Measurements from ENCODE around the gene BCAS3.

The BCAS3 gene

DNA sequence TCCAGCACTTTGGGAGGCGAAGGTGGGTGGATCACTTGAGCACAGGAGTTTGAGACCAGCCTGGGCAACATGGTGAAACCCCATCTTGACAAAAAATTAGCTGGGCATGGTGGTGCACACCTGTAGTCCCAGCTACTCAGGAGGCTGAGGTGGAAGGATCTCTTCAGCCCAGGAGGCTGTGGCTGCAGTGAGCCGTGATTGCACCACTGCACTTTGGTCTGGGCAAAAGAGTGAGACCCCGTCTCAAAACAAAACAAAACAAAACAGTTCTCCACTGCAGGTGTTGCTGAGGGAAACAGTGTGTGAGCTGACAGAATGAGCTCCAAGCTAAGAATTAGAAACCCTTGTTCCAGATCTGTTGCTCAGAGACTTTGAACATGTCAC, 686.8 kb downstream of the BCAS3 start:
- TF ChIP-seq, protein P1, sequence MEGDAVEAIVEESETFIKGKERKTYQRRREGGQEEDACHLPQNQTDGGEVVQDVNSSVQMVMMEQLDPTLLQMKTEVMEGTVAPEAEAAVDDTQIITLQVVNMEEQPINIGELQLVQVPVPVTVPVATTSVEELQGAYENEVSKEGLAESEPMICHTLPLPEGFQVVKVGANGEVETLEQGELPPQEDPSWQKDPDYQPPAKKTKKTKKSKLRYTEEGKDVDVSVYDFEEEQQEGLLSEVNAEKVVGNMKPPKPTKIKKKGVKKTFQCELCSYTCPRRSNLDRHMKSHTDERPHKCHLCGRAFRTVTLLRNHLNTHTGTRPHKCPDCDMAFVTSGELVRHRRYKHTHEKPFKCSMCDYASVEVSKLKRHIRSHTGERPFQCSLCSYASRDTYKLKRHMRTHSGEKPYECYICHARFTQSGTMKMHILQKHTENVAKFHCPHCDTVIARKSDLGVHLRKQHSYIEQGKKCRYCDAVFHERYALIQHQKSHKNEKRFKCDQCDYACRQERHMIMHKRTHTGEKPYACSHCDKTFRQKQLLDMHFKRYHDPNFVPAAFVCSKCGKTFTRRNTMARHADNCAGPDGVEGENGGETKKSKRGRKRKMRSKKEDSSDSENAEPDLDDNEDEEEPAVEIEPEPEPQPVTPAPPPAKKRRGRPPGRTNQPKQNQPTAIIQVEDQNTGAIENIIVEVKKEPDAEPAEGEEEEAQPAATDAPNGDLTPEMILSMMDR (IDR thresholded peaks at IDR 0.05; ENCODE audit: low read depth, low read length, missing control alignments): no peak
- Histone ChIP-seq H3K36me3 (replicated peaks) (no peaks in the 10 kb centered on the region), H3K27ac (no peak overlapping the region), H3K27me3 (replicated peaks) (no peaks in the 10 kb centered on the region), H3K4me3 (ENCODE audit: low read depth, low read length) (no peak overlapping the region)
- no peak for DNase-seq
- in situ Hi-C loops (cut with HindIII; ENCODE audit: low pct_ligation_motif_present, low sequenced_read_pairs): no loop called here

DNA sequence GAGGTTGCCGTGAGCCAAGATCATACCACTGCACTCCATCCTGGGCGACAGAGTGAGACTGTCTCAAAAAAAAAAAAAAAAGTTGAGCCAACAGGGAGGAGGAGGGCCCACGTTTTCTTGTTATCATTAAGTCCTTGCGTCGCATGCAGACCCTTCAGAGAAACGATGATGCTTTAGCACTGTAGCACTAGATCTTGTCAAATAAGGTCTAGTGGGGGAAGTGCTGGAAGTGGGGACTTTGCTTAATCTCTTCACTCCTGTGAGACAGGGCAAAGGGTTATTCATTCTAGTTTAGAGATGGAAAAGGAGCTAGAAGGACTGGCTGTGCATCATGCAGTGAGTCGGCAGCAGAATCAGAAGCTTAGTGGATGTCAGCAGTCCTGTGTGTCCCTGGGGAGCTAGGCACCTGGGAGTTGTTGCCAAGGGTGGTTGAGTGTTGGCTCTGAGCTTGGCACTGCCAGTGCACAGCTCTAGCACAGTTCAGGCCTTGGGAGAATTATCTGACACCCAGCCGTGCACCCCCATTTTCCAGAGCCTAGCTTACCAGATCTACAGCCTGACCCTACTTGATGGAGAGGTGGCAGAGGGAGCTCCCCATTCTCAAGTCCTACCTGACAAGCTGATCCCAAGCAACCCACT, 688.5 kb downstream of the BCAS3 start:
- no peaks in the 10 kb centered on the region for H3K36me3 ChIP-seq (replicated peaks)
- H3K27ac ChIP-seq: no peak overlapping the region
- in situ Hi-C loops (cut with HindIII; ENCODE audit: low pct_ligation_motif_present, low sequenced_read_pairs): no loop called here
- no peak overlapping the region for H3K4me3 ChIP-seq (ENCODE audit: low read depth, low read length)
- TF ChIP-seq, protein P1 (IDR thresholded peaks at IDR 0.05; ENCODE audit: low read depth, low read length, missing control alignments): no peak
- DNase-seq: no peak
- H3K27me3 ChIP-seq (replicated peaks): no peaks in the 10 kb centered on the region

DNA sequence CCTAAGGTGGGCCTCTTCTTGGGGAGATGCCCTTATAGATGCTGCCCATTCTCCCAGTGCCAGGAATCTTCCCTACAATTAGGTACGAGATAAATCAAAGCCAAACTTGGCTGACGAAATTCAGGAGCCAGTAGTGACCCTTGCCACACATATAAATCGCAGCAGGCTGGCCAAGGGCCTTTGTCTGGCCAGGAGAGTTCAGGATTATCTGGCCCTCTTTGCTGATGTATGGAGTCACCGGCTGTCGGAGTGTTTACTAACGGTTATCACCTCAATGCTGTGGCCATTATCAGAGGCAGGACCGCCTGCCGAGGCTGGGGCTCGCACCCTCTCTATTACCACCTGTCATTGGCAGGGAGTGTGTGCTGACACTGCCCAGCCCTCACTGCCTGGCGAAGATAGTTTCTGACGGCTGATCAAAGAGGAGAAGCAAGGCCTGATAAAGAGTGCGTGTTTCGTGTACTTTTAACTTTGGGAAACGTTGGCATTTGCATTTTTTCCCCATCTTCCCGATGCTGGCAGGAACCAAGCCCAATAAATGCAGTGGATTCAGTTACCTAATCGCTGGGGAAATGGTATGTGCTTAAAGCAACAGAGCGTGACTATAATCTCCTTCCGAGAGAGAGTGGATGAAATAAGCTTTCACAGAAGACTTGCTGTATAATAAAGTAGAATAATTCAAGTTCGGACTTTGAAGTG, 689.2 kb downstream of the BCAS3 start:
- DNase-seq: no peak
- Histone ChIP-seq H3K27ac (no peak overlapping the region), H3K4me3 (ENCODE audit: low read depth, low read length) (no peak overlapping the region), H3K36me3 (replicated peaks) (no peaks in the 10 kb centered on the region), H3K27me3 (replicated peaks) (no peaks in the 10 kb centered on the region)
- in situ Hi-C loops (cut with HindIII; ENCODE audit: low pct_ligation_motif_present, low sequenced_read_pairs): no loop called here
- TF ChIP-seq, protein P1 (IDR thresholded peaks at IDR 0.05; ENCODE audit: low read depth, low read length, missing control alignments): no peak

DNA sequence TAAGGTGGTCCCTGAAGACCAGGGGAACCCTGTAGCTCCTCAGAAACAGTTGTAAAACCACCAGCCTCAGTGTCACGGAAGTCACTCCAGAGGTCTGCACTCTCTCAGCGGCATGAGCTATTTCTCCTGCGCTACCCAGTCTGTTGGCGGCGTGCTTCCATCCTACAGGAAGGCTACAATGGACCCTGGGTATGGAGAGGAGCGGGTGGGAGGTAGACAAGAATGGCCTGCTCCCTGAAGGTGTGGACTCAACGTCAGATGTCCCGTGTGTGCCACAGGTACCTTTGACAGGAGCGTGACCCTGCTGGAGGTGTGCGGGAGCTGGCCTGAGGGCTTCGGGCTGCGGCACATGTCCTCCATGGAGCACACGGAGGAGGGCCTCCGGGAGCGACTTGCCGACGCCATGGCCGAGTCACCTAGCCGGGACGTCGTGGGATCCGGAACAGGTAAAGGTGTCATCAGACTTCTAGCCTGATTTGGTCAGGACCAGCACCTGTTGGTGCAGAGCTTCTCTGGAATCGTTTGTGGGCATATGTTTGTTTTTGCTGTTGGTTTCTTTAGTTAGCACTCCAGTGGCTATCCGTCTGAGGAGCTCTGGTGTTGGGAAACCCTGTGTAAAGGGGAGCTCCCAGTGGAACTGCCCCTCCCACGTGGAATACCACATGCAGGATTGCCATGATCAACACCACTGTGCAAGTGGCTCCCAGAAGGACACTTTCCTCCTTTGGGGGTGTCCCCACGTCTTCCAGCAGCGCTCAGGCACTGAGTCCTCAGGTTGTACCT, 690.6 kb downstream of the BCAS3 start:
- H3K27me3 ChIP-seq (replicated peaks): no peaks in the 10 kb centered on the region
- TF ChIP-seq, protein P1 (IDR thresholded peaks at IDR 0.05; ENCODE audit: low read depth, low read length, missing control alignments): no peak
- no peak overlapping the region for H3K4me3 ChIP-seq (ENCODE audit: low read depth, low read length)
- DNase-seq: no peak
- in situ Hi-C loops (cut with HindIII; ENCODE audit: low pct_ligation_motif_present, low sequenced_read_pairs): no loop called here
- H3K27ac ChIP-seq: no peak overlapping the region
- no peaks in the 10 kb centered on the region for H3K36me3 ChIP-seq (replicated peaks)

DNA sequence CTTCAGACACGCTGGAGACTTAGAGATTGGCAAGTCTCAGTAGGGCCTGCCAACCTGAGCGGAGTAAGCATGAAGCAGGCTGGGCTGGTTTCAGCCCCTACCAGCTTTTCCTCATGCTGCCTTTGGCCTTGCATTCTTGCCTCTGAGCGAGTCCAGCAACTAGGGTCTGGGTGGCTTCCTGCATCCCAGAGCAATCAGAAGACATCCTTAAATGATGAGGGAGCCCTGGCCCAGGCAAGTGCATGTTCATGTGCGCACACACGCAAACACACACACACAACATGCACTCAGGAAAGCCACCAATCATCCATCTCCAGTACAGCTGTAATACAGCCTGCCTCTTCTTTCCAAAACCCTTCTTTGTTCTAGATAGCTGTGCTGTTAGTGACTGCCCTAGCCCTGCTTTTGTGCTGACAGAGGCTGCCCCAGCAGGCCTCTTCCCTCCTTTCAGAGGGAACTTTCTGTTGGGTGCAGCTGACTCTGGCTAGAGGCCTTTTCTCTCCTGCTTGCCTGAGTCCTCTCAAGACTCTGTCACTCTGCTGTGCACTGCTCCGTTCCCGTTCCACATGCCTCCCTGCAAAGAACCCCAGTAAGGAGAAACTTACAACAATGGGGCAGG, 691.3 kb downstream of the BCAS3 start:
- TF ChIP-seq, protein P1 (IDR thresholded peaks at IDR 0.05; ENCODE audit: low read depth, low read length, missing control alignments): no peak
- no peaks in the 10 kb centered on the region for H3K36me3 ChIP-seq (replicated peaks)
- in situ Hi-C loops (cut with HindIII; ENCODE audit: low pct_ligation_motif_present, low sequenced_read_pairs): no loop called here

More for the DNA sequence above, 691.3 kb downstream of the BCAS3 start:
- Histone ChIP-seq H3K27ac (no peak overlapping the region), H3K4me3 (ENCODE audit: low read depth, low read length) (no peak overlapping the region), H3K27me3 (replicated peaks) (no peaks in the 10 kb centered on the region)
- DNase-seq: no peak

All from brain microvascular endothelial cell (primary cell).